Posterior cingulate gyrus (tissue), 11 donors: Measurements from ENCODE around the gene E2F8.
A peak's percentile ranks its signal among the peaks of the same experiment; 100 is the strongest.

Experiments
- DNase-seq, 10 donors: peaks; one replicate each; pipeline versions ENCODE4 v3.0.0 to v3.0.0-alpha.2; 2020 to 2021; ENCODE audit warnings: mixed read lengths in 3 of 10
- intact Hi-C: fragments of 100-400 bp; cut with DNase I; formaldehyde crosslinking; loops from one replicate; pipeline ENCODE4 v1.15.1; 2023

The E2F8 gene

DNA sequence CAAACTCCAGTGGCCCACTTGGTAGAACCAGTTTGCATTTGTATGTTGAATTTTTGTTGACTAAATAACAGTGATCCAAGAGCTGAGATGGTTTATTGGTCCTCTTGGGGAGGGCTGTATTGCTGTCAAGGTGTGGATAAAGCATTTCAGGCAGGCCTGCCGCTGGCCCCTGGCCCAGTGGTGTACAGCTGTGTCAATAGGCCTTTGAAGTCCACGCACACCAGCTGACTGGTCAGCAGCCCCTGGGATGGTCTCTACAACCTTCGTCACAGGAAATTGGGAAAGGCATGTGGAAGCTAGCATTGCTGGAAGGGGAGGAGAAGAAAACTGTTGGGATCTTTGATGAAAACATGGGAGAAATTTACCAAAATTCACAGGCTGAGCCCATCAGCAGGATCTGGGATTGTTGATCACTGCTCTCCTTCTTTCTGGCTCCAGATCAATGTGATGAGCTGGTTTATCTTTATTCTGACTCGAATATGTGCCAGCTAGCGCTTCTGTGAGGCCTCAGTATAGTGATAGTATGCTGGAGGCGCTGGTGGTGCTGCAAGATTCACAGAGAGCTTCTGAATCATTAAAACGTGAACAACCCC, 12.5 kb upstream of the E2F8 start:
- DNase-seq: peak in 1 of 10 donors; percentile 57
- intact Hi-C loops: no loop called here

- intact Hi-C loops: no loop called here
- DNase-seq: no peak
Observed at GRCh38 chr11:19252394-19253152, 11.8 kb upstream of the E2F8 start.

DNA sequence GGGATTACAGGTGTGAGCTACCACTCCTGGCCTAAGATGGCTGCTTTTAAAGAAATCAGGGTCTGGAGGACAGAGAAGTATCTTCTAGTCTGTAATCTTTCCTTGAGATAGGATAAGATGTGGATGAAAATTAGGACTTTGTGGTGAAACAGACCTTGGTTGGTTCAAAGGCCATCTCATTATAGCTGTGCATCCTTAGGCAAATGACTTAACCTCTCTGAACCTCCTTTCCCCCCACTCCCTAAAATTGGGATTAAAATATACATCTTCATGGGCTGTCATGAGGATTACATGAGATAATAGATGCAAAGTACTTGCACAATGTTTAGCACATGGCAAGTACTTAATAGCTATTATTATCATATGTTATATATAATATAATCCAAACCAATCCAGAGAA, 10.8 kb upstream of the E2F8 start:
- intact Hi-C loops: no loop called here

GRCh38 chr11:19246816-19247215, 6.1 kb upstream of the E2F8 start:
- DNase-seq: no peak
- intact Hi-C loops: no loop called here

More for the DNA sequence above, 10.8 kb upstream of the E2F8 start:
- DNase-seq: no peak

DNA sequence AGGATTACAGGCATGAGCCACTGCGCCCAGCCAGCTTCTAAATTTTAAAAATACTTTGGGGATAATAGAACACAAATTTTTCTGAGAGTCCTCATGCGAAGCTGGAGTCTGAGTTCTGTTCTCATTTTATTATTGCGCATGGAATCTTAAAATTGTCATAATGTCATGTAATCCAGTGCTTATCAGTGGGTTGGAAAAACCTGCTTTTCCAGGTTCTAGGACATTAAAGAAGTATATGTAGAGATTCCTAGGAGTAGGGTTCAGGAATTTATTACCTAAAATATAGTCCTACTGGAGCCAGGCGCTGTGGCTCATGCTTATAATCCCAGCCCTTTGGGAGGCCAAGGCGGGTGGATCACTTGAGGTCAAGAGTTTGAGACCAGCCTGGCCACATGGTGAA, 4.6 kb upstream of the E2F8 start:
- no peak for DNase-seq
- intact Hi-C loops: no loop called here

GRCh38 chr11:19244621-19245020, 3.9 kb upstream of the E2F8 start:
- no peak for DNase-seq
- intact Hi-C loops: loop anchor here (5.0 kb wide), 1 partner anchor 167 kb away; no protein-coding TSS in a partner anchor

GRCh38 chr11:19244084-19244483, 3.3 kb upstream of the E2F8 start:
- DNase-seq: no peak
- intact Hi-C loops: loop anchor here (5.0 kb wide), 1 partner anchor 167 kb away; no protein-coding TSS in a partner anchor

DNA sequence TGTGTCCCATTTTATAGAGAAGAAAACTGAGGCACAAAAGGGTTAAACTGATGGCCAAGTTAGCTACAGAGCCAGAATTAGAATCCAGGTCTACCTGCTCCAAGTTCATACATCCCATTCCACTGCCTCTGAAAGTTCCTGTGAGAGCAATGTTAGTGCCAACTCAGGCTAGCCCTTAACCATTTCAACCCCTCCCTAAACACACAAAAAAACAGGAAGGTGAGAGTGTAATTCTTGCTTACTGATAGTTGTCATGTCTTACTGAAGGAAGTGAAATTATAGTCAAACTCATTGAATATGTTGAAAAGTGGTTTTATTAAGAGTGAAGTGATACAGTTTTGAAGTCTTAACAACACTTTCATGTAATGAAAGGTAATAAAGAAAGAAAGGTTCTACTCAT, 2.9 kb upstream of the E2F8 start:
- DNase-seq: no peak

GRCh38 chr11:19243143-19243542, 2.4 kb upstream of the E2F8 start:
- no peak for DNase-seq
- intact Hi-C loops: loop anchor here (5.0 kb wide), 1 partner anchor 166 kb away; no protein-coding TSS in a partner anchor

More for the DNA sequence above, 2.9 kb upstream of the E2F8 start:
- intact Hi-C loops: loop anchor here (5.0 kb wide), 1 partner anchor 166 kb away; no protein-coding TSS in a partner anchor

DNA sequence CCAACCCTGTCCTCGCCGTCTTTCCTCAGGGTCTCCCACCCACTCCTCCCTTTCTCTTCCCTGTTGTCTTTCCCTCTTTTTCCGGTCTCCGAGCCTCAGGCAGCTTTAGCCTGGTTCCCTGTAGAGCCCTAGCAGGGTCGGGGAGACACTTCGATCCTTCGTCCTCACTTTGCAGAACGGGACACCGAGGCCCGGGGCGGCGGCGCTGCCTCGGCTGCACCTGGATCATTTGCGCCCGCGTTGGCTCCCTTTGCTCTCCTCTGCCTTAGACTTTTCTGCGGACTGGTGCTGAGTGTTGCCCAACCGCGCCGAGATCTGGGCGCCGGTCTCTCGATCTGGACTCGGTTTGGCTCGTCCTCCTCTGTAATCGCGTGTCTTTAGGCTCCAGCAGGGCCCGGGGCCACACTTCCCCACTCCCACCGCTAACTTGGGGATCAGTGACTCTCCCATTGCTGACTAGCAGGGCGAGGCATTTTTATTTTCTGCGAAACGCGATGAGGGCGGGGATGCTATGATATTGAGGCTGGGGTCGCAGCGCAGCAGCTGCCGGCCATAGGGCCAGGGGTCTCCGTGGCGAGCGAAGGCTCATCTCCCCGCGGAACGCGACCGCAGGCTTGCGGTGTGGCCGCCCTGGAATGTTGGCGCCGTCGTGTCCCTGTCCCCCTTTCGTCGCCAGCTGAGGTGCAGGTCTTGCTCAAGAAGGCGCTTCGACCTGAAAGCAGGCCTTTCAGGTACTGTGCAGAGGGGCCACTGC, 1.6 kb upstream of the E2F8 start:
- intact Hi-C loops: loop anchor here (5.0 kb wide), 1 partner anchor 165 kb away; no protein-coding TSS in a partner anchor
- DNase-seq: no peak

DNA sequence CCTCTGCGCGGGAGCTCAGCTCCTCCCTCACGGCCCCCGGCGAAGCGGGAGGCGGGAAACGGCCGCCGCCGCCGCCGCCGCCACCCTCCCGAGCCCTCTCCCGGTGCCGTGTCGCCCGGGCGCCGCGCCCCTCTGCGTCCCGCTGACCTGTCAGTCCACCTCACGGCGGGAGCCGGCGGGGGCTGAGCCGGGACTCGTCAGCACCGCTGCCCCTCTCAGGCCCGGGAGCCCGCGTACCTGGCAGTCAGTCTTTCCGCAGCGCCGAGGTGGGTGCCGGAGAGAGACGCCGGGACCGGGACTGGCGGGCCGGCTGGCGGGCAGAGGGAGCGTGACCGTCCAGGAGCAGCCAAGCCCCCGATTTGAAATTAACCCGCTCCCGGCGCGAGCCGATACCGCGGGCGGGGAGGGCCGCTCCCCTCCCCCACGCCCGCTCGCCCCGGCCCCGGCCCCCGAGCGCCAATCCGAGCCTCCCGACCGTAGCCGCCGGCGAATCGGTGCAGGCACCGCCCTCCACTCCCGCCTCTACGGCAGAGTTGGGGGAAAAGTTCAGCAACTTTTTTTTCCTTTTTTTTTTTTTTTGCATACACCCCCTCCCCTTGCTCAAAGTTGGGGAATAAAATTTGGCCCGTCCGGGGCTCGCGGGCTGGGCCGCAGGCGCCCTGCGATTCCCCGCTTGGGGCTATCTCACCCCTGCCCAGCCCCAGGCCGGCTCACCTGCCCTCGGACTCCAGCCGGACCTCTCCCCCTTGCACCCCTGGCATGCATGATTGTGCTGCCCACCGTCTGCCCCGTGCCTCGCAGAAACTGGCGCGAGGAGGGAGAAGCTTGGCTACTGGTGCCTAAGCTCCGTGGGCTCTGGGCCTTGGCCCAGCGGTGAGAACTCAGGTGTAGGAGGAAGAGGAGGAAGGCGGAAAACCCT, 774 bp upstream of the E2F8 start:
- peak in 1 of 10 donors; percentile 89 for DNase-seq
- intact Hi-C loops: loop anchor here (5.0 kb wide), 1 partner anchor 164 kb away; no protein-coding TSS in a partner anchor

GRCh38 chr11:19239039-19239438, 1.7 kb downstream of the E2F8 start:
- intact Hi-C loops: no loop called here
- no peak for DNase-seq

GRCh38 chr11:19237813-19238212, 2.9 kb downstream of the E2F8 start:
- intact Hi-C loops: no loop called here
- no peak for DNase-seq

- intact Hi-C loops: no loop called here
- DNase-seq: no peak
Observed at GRCh38 chr11:19237381-19237780, 3.4 kb downstream of the E2F8 start.

- no peak for DNase-seq
- intact Hi-C loops: no loop called here
Observed at GRCh38 chr11:19234231-19234817, 6.4 kb downstream of the E2F8 start.

- intact Hi-C loops: no loop called here
- DNase-seq: no peak
Observed at GRCh38 chr11:19232910-19233503, 7.7 kb downstream of the E2F8 start.

DNA sequence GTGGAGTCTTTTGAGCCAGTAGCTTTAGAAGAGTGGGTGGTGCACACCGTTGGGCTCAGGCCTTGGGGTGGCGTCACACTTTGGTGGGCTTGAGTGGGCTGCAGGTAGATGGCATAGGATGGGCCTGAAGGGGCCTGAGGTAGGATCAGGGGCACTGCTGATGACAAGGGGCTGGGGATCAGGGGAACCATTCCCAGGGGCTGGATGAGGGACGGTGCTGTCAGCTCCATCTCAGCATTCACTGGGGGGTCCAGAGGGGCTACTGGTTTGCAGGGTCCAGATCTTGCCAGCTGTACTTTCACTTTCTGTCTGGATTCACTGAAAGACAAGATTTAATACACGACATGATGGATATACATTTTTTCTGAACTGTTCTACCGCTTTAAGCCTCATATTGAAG, 11.1 kb downstream of the E2F8 start:
- intact Hi-C loops: no loop called here
- no peak for DNase-seq

DNA sequence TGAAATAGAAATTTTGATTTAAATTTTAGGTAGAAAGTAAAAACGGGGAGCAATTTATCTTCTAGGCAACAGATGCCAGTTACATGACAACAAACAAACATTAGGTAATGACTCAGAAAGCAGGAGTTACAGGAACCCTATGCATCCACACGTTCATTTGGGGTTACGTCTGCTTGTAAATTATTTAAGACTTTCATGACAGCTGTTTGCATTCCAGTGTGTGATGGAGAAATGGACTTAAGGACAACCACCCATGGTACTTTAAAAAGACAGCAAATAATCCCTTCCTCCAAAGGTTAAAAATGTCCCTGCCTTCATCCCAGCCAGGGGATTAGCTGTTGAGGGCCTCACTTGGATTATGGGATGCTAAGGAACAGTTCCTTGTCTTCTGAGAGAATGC, 11.8 kb downstream of the E2F8 start:
- intact Hi-C loops: no loop called here
- DNase-seq: no peak
